ENCODE data around the gene MAN2B1. TPM values are rescaled to one million over a fixed set of nuclear protein-coding genes. Genes with fewer than 3 reads are reported as not detected.

MAN2B1 gene
- total RNA-seq, 1 donor from 2014 or later, result 105 TPM

GRCh38 chr19:12607631-12608030 is 58.9 kb downstream of the MAN2B1 start:
- no peak for TF ChIP-seq CTCF (IDR thresholded peaks at IDR 0.05; ENCODE audit: insufficient read depth, low read depth, low read length)
- TF ChIP-seq EZH2 (IDR thresholded peaks at IDR 0.05; ENCODE audit: insufficient read depth, low read length), result no peak
- no peaks in the 10 kb centered on the region for H3K27me3 Mint-ChIP-seq (ENCODE audit: low read depth, unreplicated experiment)
- H4K20me1 ChIP-seq (ENCODE audit: insufficient read depth, low read length), result peaks cover 4% of the 10 kb centered on the region
- H3K9me3 Mint-ChIP-seq (ENCODE audit: unreplicated experiment), result peaks cover 1% of the 10 kb centered on the region
- no peak overlapping the region for H3K4me3 Mint-ChIP-seq (ENCODE audit: unreplicated experiment)
- no peak overlapping the region for H3K4me3 ChIP-seq (ENCODE audit: insufficient read depth, low read depth, low read length)
- FAIRE-seq, result no peak
- no peak overlapping the region for H3K27ac Mint-ChIP-seq (ENCODE audit: unreplicated experiment)
- H3K4me1 Mint-ChIP-seq (ENCODE audit: low read depth, unreplicated experiment), result peaks cover 2% of the 10 kb centered on the region
- peaks cover 9% of the 10 kb centered on the region for H3K36me3 ChIP-seq (ENCODE audit: insufficient read depth, low read length)
- H3K36me3 Mint-ChIP-seq (ENCODE audit: low read depth, unreplicated experiment), result peaks cover 4% of the 10 kb centered on the region
- no peak for DNase-seq (ENCODE audit: low read depth)
- no peak overlapping the region for H3K27ac ChIP-seq (ENCODE audit: low read depth, low read length)
- peaks cover 42% of the 10 kb centered on the region for H3K79me2 ChIP-seq (ENCODE audit: insufficient read depth, low read length)
- no peak overlapping the region for H3K9ac ChIP-seq (ENCODE audit: low read length)
- H2AFZ ChIP-seq (ENCODE audit: low read depth, low read length), result no peak overlapping the region
- no peak overlapping the region for H3K4me2 ChIP-seq (ENCODE audit: low read length)
- peaks cover 5% of the 10 kb centered on the region for H3K4me1 ChIP-seq (ENCODE audit: insufficient read depth, low read length)
- H3K27me3 ChIP-seq (ENCODE audit: insufficient read depth, low read length), result no peaks in the 10 kb centered on the region
- no peaks in the 10 kb centered on the region for H3K9me3 ChIP-seq (ENCODE audit: insufficient read depth, low read depth, low read length)

- H3K27me3 Mint-ChIP-seq (ENCODE audit: low read depth, unreplicated experiment), result no peaks in the 10 kb centered on the region
- H3K4me3 Mint-ChIP-seq (ENCODE audit: unreplicated experiment), result no peak overlapping the region
- H4K20me1 ChIP-seq (ENCODE audit: insufficient read depth, low read length), result peaks cover 4% of the 10 kb centered on the region
- H3K4me1 Mint-ChIP-seq (ENCODE audit: low read depth, unreplicated experiment), result peaks cover 2% of the 10 kb centered on the region
- H3K9ac ChIP-seq (ENCODE audit: low read length), result no peak overlapping the region
- no peak overlapping the region for H3K4me2 ChIP-seq (ENCODE audit: low read length)
- H3K27ac Mint-ChIP-seq (ENCODE audit: unreplicated experiment), result no peak overlapping the region
- H3K27ac ChIP-seq (ENCODE audit: low read depth, low read length), result no peak overlapping the region
- no peak for FAIRE-seq
- DNase-seq (ENCODE audit: low read depth), result no peak
- H3K27me3 ChIP-seq (ENCODE audit: insufficient read depth, low read length), result no peaks in the 10 kb centered on the region
- H3K9me3 ChIP-seq (ENCODE audit: insufficient read depth, low read depth, low read length), result no peaks in the 10 kb centered on the region
- peaks cover 4% of the 10 kb centered on the region for H3K36me3 Mint-ChIP-seq (ENCODE audit: low read depth, unreplicated experiment)
- no peak for TF ChIP-seq CTCF (IDR thresholded peaks at IDR 0.05; ENCODE audit: insufficient read depth, low read depth, low read length)
- TF ChIP-seq EZH2 (IDR thresholded peaks at IDR 0.05; ENCODE audit: insufficient read depth, low read length), result no peak
- H3K36me3 ChIP-seq (ENCODE audit: insufficient read depth, low read length), result peaks cover 7% of the 10 kb centered on the region
- H3K9me3 Mint-ChIP-seq (ENCODE audit: unreplicated experiment), result peaks cover 1% of the 10 kb centered on the region
- H2AFZ ChIP-seq (ENCODE audit: low read depth, low read length), result no peak overlapping the region
- H3K4me1 ChIP-seq (ENCODE audit: insufficient read depth, low read length), result peaks cover 5% of the 10 kb centered on the region
- no peak overlapping the region for H3K4me3 ChIP-seq (ENCODE audit: insufficient read depth, low read depth, low read length)
- peaks cover 34% of the 10 kb centered on the region for H3K79me2 ChIP-seq (ENCODE audit: insufficient read depth, low read length)
These were observed 59.7 kb downstream of the MAN2B1 start for GRCh38 chr19:12606796-12607195.

GRCh38 chr19:12603714-12604113 is 62.8 kb downstream of the MAN2B1 start:
- H3K4me3 ChIP-seq (ENCODE audit: insufficient read depth, low read depth, low read length), result no peak overlapping the region
- no peaks in the 10 kb centered on the region for H3K4me1 ChIP-seq (ENCODE audit: insufficient read depth, low read length)
- no peak overlapping the region for H2AFZ ChIP-seq (ENCODE audit: low read depth, low read length)
- no peak overlapping the region for H3K27ac ChIP-seq (ENCODE audit: low read depth, low read length)
- no peak overlapping the region for H3K4me3 Mint-ChIP-seq (ENCODE audit: unreplicated experiment)
- H3K27me3 Mint-ChIP-seq (ENCODE audit: low read depth, unreplicated experiment), result no peaks in the 10 kb centered on the region
- TF ChIP-seq CTCF (IDR thresholded peaks at IDR 0.05; ENCODE audit: insufficient read depth, low read depth, low read length), result no peak
- TF ChIP-seq EZH2 (IDR thresholded peaks at IDR 0.05; ENCODE audit: insufficient read depth, low read length), result no peak
- peaks cover 4% of the 10 kb centered on the region for H4K20me1 ChIP-seq (ENCODE audit: insufficient read depth, low read length)
- no peak overlapping the region for H3K27ac Mint-ChIP-seq (ENCODE audit: unreplicated experiment)
- peaks cover 6% of the 10 kb centered on the region for H3K79me2 ChIP-seq (ENCODE audit: insufficient read depth, low read length)
- no peaks in the 10 kb centered on the region for H3K27me3 ChIP-seq (ENCODE audit: insufficient read depth, low read length)
- no peaks in the 10 kb centered on the region for H3K9me3 ChIP-seq (ENCODE audit: insufficient read depth, low read depth, low read length)
- no peaks in the 10 kb centered on the region for H3K9me3 Mint-ChIP-seq (ENCODE audit: unreplicated experiment)
- H3K9ac ChIP-seq (ENCODE audit: low read length), result no peak overlapping the region
- DNase-seq (ENCODE audit: low read depth), result peak; percentile 80
- no peak overlapping the region for H3K4me2 ChIP-seq (ENCODE audit: low read length)
- no peaks in the 10 kb centered on the region for H3K4me1 Mint-ChIP-seq (ENCODE audit: low read depth, unreplicated experiment)
- H3K36me3 Mint-ChIP-seq (ENCODE audit: low read depth, unreplicated experiment), result peaks cover 6% of the 10 kb centered on the region
- H3K36me3 ChIP-seq (ENCODE audit: insufficient read depth, low read length), result peaks cover 7% of the 10 kb centered on the region
- no peak for FAIRE-seq
